Testis (tissue), 3 donors: ENCODE measurements around the gene LRP1B. TPM values are rescaled to one million over a fixed set of nuclear protein-coding genes. Genes with fewer than 3 reads are reported as not detected.

Experiments used
- DNase-seq: peaks from one replicate; pipeline ENCODE4 v3.0.0-alpha.2; 2019
- H3K27ac ChIP-seq, 2 donors: fragments of 200-600 bp; sonication (generic); one replicate each; pipeline ENCODE4 v1.5.1; 2019
- H3K27me3 ChIP-seq: fragments of 200-600 bp; sonication (generic); one replicate; pipeline ENCODE4 v1.5.1; 2019
- H3K36me3 ChIP-seq: fragments of 200-600 bp; sonication (generic); one replicate; pipeline ENCODE4 v1.5.1; 2017; ENCODE audit warnings: low read depth; ENCODE audit errors: missing control alignments
- H3K4me1 ChIP-seq: fragments of 200-600 bp; sonication (generic); one replicate; pipeline ENCODE4 v1.5.1; 2019
- H3K4me3 ChIP-seq, 2 donors: fragments of 200-600 bp; sonication (generic); one replicate each; pipeline ENCODE4 v1.5.1; 2017 to 2019
- H3K9me3 ChIP-seq: fragments of 200-600 bp; sonication (generic); one replicate; pipeline ENCODE4 v1.5.1; 2017
- CTCF ChIP-seq, 3 experiments: fragments of 450-650 bp in 2 of 3; fragments of 200-600 bp in 1 of 3; sonication (generic) in 1 of 3; IDR thresholded peaks; one replicate each; pipeline ENCODE4 v1.5.1; 2016 to 2019; ENCODE audit warnings: antibody characterized with exemption in 3 of 3, mild to moderate bottlenecking in 2 of 3, moderate library complexity in 1 of 3
- POLR2A ChIP-seq: fragments of 450-650 bp; IDR thresholded peaks from one replicate; pipeline ENCODE4 v1.6.1; 2017; ENCODE audit warnings: antibody characterized with exemption, mild to moderate bottlenecking, moderate library complexity
- whole genome bisulfite sequencing, 2 donors: methylation state at CpG; one replicate each; pipeline ENCODE4 v1.1.5; 2018; 5-methylcytosine and 5-hydroxymethylcytosine counted together
- intact Hi-C: fragments of 100-400 bp; cut with DNase I; formaldehyde crosslinking; loops from one replicate; pipeline ENCODE4 v1.15.1; 2023; ENCODE audit warnings: low total_unique reads
- polyA plus RNA-seq: library from polyadenylated mRNA; stranded (reverse); fragments of 350-450 nt; fragmentation: Illumina TruSeq; extraction: RNeasy Lipid Tissue Mini Kit (QIAGEN cat#74804); gene quantifications from one replicate; pipeline ENCODE4 v1.2.3, GENCODE V29; 2014; ENCODE audit warnings: low read depth, low replicate concordance; ENCODE audit not compliant: insufficient read depth
- total RNA-seq, 2 donors: library from RNA; depleted of rRNA; stranded (reverse); fragments of >200 nt; gene quantifications; one replicate each; pipeline ENCODE4 v1.2.3, GENCODE V29; 2016

The LRP1B gene
- total and polyA plus RNA-seq, 3 donors from 2014 or later, result 0.79 to 1.9 (median 0.84) TPM

- Histone ChIP-seq H3K36me3 (no peaks in the 10 kb centered on the region), H3K4me1 (no peaks in the 10 kb centered on the region), H3K9me3 (no peaks in the 10 kb centered on the region), H3K27me3 (no peaks in the 10 kb centered on the region), H3K27ac (no peak overlapping the region), H3K4me3 (no peak overlapping the region)
- WGBS, 2 donors, result 86 to 94% methylated on average over 2 of the region's 2 CpGs
- TF ChIP-seq CTCF (IDR thresholded peaks at IDR 0.05) (no peak), POLR2A (no peak)
- intact Hi-C loops, result no loop called here
- no peak for DNase-seq
Measured at GRCh38 chr2:141736466-141736865, 394.4 kb downstream of the LRP1B start.

DNA sequence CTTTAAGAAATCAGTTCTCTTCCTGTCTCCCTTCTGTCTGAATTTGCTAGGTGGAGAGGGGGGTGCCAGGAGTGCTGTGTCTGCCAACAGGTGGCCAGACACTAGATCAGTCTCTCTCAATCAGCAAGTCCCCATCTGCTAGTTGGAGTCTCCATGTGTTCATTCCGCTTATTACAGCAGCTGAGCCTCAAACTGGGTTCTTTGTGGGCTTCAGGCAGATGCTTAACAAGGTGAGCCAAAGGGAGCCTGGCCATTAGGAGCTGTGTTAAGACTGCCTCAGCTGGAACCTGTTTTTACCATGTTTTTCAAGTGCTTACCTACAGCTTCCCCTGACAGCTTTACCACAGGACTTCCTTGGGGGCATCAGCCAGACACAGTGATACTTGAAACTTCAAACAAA lies 401.9 kb downstream of the LRP1B start:
- 97 to 100% methylated on average over 1 of the region's 1 CpG for WGBS, 2 donors
- Histone ChIP-seq H3K27me3 (no peaks in the 10 kb centered on the region), H3K4me3 (no peak overlapping the region), H3K36me3 (no peaks in the 10 kb centered on the region), H3K4me1 (no peaks in the 10 kb centered on the region), H3K27ac (no peak overlapping the region), H3K9me3 (no peaks in the 10 kb centered on the region)
- no peak for TF ChIP-seq CTCF (IDR thresholded peaks at IDR 0.05)
- no peak for TF ChIP-seq POLR2A
- intact Hi-C loops, result no loop called here
- no peak for DNase-seq

- DNase-seq, result no peak
- no peak overlapping the region for H3K4me3 ChIP-seq
- 91 to 94% methylated on average over 3 of the region's 3 CpGs for WGBS, 2 donors
- H3K27me3 ChIP-seq, result no peaks in the 10 kb centered on the region
- no peak overlapping the region for H3K27ac ChIP-seq
- intact Hi-C loops, result no loop called here
- H3K4me1 ChIP-seq, result no peaks in the 10 kb centered on the region
- H3K9me3 ChIP-seq, result no peaks in the 10 kb centered on the region
- H3K36me3 ChIP-seq, result no peaks in the 10 kb centered on the region
- no peak for TF ChIP-seq CTCF (IDR thresholded peaks at IDR 0.05)
- no peak for TF ChIP-seq POLR2A
Measured at GRCh38 chr2:141728142-141728541, 402.7 kb downstream of the LRP1B start.

DNA sequence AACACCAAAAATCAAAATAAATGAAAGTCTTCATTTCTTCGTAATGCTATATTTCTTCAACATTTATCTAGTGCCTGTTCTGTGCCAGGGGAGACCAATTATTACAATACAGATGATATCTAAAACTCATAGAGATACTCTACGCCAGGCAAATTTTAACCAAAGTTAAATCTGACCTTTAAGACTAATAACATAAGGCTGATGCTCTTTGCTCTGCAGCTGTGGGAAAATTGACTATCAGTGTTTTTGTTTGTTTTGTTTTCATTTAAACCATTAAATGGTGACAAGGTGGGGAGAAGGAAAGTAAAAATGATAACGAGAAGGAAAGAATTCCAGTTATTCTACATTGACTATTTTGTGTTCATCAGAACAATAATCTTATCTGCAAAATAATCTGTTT lies 406.4 kb downstream of the LRP1B start:
- intact Hi-C loops, result no loop called here
- no peaks in the 10 kb centered on the region for H3K36me3 ChIP-seq
- no peak overlapping the region for H3K27ac ChIP-seq
- H3K4me3 ChIP-seq, result no peak overlapping the region
- no peaks in the 10 kb centered on the region for H3K4me1 ChIP-seq
- WGBS, 2 donors, result 90 to 92% methylated on average over 3 of the region's 3 CpGs
- H3K27me3 ChIP-seq, result no peaks in the 10 kb centered on the region
- no peak for DNase-seq
- no peak for TF ChIP-seq CTCF (IDR thresholded peaks at IDR 0.05)
- no peak for TF ChIP-seq POLR2A
- H3K9me3 ChIP-seq, result no peaks in the 10 kb centered on the region

DNA sequence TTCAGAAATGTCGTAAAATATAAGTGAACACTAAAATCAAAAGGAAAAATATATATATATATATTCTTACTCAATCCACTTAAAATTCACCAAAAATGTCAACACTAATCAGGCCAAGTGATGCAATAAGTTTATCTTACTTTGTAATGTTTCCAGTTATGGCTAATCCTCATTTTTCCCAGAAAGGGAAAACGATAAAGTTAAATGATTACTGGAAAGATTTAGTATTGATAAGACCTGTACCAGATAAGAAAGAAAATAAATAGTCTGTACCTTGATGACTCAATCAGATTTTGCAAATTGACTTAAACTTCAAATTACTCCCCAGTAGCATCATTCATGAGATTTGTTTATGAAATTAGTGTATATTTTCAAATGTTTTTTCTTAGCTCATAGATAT lies 407.0 kb downstream of the LRP1B start:
- no peaks in the 10 kb centered on the region for H3K9me3 ChIP-seq
- WGBS, 2 donors, result 83 to 95% methylated on average over 2 of the region's 2 CpGs

More for the DNA sequence above, 407.0 kb downstream of the LRP1B start:
- no peak overlapping the region for H3K27ac ChIP-seq
- no peaks in the 10 kb centered on the region for H3K36me3 ChIP-seq
- intact Hi-C loops, result no loop called here
- no peaks in the 10 kb centered on the region for H3K4me1 ChIP-seq
- no peak for DNase-seq
- no peak for TF ChIP-seq POLR2A
- no peak for TF ChIP-seq CTCF (IDR thresholded peaks at IDR 0.05)
- no peak overlapping the region for H3K4me3 ChIP-seq
- H3K27me3 ChIP-seq, result no peaks in the 10 kb centered on the region
